ENCODE results near the gene CACNA2D1. TPM values are rescaled to one million over a fixed set of nuclear protein-coding genes. Genes with fewer than 3 reads are reported as not detected.

CACNA2D1 gene
- total RNA-seq, 2 donors from 2014 or later, result not detected

DNA sequence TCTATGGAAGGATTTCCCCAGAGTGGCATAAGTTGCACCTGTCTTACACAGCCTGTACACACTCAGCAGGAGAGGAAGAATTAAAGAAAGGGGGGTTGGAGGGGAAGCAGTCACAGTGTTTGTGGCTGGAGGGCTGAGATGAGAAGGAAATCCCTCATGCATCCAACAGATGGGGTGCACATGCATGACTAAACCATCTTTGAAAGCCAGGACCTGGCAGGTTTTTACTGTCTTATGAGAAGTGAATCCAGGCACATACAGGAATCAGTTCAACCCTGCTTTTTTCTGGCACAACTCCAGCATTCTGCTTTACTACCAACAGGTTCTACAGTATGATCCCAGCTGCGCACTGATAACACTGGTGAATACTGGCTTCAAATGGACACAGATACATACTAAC, 107.7 kb downstream of the CACNA2D1 start:
- H3K27ac Mint-ChIP-seq, result no peak overlapping the region
- no peak overlapping the region for H3K4me3 Mint-ChIP-seq
- H3K36me3 Mint-ChIP-seq (ENCODE audit: low read depth), result no peaks in the 10 kb centered on the region
- H3K9me3 ChIP-seq (ENCODE audit: control insufficient read depth, low read length, poor library complexity, severe bottlenecking), result no peaks in the 10 kb centered on the region
- ATAC-seq (no peak), DNase-seq (no peak)
- H3K4me1 Mint-ChIP-seq, result no peaks in the 10 kb centered on the region
- H3K27me3 Mint-ChIP-seq, result no peaks in the 10 kb centered on the region

DNA sequence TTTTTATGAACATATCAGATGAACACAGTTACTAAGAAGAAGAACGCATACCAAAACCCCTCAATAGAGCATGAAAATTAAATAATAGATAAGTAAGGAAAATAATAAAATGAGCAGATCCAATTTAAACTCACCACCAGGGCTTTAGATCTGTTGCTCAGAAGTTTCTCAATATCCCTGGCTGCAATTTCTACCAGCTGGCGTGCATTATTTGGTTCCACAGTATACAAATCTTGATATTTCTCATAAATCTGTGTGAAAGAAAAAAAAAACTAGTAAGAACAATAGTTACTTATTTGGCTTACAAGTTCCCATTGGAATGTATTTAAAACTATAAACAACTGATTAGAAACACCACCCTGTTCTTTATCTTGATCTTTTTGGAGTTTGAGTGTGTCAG, 108.6 kb downstream of the CACNA2D1 start:
- H3K27ac Mint-ChIP-seq, result no peak overlapping the region
- DNase-seq (no peak), ATAC-seq (no peak)
- H3K27me3 Mint-ChIP-seq, result no peaks in the 10 kb centered on the region
- no peaks in the 10 kb centered on the region for H3K36me3 Mint-ChIP-seq (ENCODE audit: low read depth)
- H3K4me1 Mint-ChIP-seq, result no peaks in the 10 kb centered on the region
- H3K9me3 ChIP-seq (ENCODE audit: control insufficient read depth, low read length, poor library complexity, severe bottlenecking), result no peaks in the 10 kb centered on the region
- H3K4me3 Mint-ChIP-seq, result no peak overlapping the region

GRCh38 chr7:82331234-82331633, 112.3 kb downstream of the CACNA2D1 start:
- H3K4me1 Mint-ChIP-seq, result no peaks in the 10 kb centered on the region

GRCh38 chr7:82330706-82331215, 112.8 kb downstream of the CACNA2D1 start:
- H3K9me3 ChIP-seq (ENCODE audit: control insufficient read depth, low read length, poor library complexity, severe bottlenecking), result no peaks in the 10 kb centered on the region
- no peaks in the 10 kb centered on the region for H3K27me3 Mint-ChIP-seq
- no peaks in the 10 kb centered on the region for H3K4me1 Mint-ChIP-seq
- no peak overlapping the region for H3K27ac Mint-ChIP-seq
- no peaks in the 10 kb centered on the region for H3K36me3 Mint-ChIP-seq (ENCODE audit: low read depth)
- no peak for DNase-seq
- ATAC-seq, result no peak
- no peak overlapping the region for H3K4me3 Mint-ChIP-seq

More at GRCh38 chr7:82331234-82331633, 112.3 kb downstream of the CACNA2D1 start:
- ATAC-seq (no peak), DNase-seq (no peak)
- H3K9me3 ChIP-seq (ENCODE audit: control insufficient read depth, low read length, poor library complexity, severe bottlenecking), result no peaks in the 10 kb centered on the region
- Mint-ChIP-seq H3K4me3 (no peak overlapping the region), H3K36me3 (ENCODE audit: low read depth) (no peaks in the 10 kb centered on the region), H3K27ac (no peak overlapping the region), H3K27me3 (no peaks in the 10 kb centered on the region)

DNA sequence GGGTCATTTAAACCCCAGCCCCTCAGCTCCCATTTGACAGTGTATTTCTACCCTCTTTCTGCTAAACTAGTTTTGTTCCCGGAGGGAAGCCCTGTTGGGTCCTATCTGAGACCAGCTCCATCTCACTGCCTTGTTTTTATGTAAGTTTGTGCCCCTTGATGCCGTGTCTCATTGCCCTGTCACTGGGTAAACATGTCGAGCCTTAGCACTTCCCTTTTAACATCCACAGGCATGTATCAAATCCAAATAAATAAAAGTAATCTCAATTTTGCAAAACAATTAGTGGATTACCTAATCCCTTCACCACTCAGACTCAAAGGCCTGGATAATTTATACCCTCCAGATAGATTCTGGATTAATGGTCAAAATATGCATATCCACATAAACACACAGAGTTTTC, 115.7 kb downstream of the CACNA2D1 start:
- H3K27me3 Mint-ChIP-seq, result no peaks in the 10 kb centered on the region
- ATAC-seq (no peak), DNase-seq (no peak)
- no peak overlapping the region for H3K27ac Mint-ChIP-seq
- H3K4me1 Mint-ChIP-seq, result no peaks in the 10 kb centered on the region
- no peak overlapping the region for H3K4me3 Mint-ChIP-seq
- H3K36me3 Mint-ChIP-seq (ENCODE audit: low read depth), result no peaks in the 10 kb centered on the region
- H3K9me3 ChIP-seq (ENCODE audit: control insufficient read depth, low read length, poor library complexity, severe bottlenecking), result no peaks in the 10 kb centered on the region

DNA sequence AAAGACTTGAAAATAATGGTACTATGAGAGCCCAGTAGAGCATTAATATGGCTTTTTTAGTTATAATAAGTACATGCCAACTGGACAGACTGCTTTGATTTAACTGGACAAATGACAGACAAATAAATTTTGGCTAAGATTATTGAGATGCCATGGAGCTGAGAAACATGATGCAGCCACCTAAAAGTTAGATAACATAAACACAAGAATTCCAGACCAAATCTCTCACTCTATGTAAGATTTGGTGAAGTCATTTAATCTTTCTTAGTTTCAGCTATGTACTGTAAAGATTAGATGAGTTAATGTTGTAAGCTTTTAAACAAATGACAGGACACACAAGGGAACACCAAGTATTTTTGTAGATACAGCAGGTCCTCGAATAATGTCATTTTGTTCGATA, 118.2 kb downstream of the CACNA2D1 start:
- DNase-seq (no peak), ATAC-seq (no peak)
- Mint-ChIP-seq H3K27me3 (no peaks in the 10 kb centered on the region), H3K36me3 (ENCODE audit: low read depth) (no peaks in the 10 kb centered on the region), H3K4me3 (no peak overlapping the region), H3K4me1 (no peaks in the 10 kb centered on the region), H3K27ac (no peak overlapping the region)
- no peaks in the 10 kb centered on the region for H3K9me3 ChIP-seq (ENCODE audit: control insufficient read depth, low read length, poor library complexity, severe bottlenecking)

- Mint-ChIP-seq H3K4me3 (no peak overlapping the region), H3K4me1 (no peaks in the 10 kb centered on the region), H3K36me3 (ENCODE audit: low read depth) (no peaks in the 10 kb centered on the region), H3K27me3 (no peaks in the 10 kb centered on the region), H3K27ac (no peak overlapping the region)
- ATAC-seq, result no peak
- no peaks in the 10 kb centered on the region for H3K9me3 ChIP-seq (ENCODE audit: control insufficient read depth, low read length, poor library complexity, severe bottlenecking)
- DNase-seq, result no peak
Measured at GRCh38 chr7:82323806-82324205, 119.8 kb downstream of the CACNA2D1 start.

DNA sequence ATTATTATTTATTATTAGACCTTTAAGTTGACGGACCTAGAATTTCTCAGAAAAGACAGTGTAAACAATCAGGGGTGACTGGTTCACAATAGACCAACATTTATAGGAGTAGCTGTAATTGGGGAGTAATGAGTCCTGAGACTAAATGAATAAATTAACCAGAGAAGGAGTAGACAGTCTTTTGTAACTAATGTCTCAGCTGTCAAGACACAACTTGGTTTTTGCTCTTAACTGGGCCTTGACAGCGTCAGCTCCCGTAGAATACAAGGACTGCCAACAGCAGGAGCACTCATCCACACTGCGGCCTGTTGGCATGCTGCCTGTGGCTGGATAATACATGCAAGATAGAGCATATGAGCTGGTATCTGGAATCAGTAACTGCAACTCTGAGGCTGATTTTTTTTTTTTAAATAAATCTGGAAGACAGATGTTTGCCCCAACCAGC, 123.9 kb downstream of the CACNA2D1 start:
- H3K9me3 ChIP-seq (ENCODE audit: control insufficient read depth, low read length, poor library complexity, severe bottlenecking), result no peaks in the 10 kb centered on the region
- Mint-ChIP-seq H3K27me3 (no peaks in the 10 kb centered on the region), H3K27ac (no peak overlapping the region), H3K4me3 (no peak overlapping the region), H3K4me1 (no peaks in the 10 kb centered on the region), H3K36me3 (ENCODE audit: low read depth) (peaks cover 2% of the 10 kb centered on the region)
- ATAC-seq (no peak), DNase-seq (no peak)

- DNase-seq (no peak), ATAC-seq (no peak)
- no peaks in the 10 kb centered on the region for H3K27me3 Mint-ChIP-seq
- no peaks in the 10 kb centered on the region for H3K9me3 ChIP-seq (ENCODE audit: control insufficient read depth, low read length, poor library complexity, severe bottlenecking)
- H3K36me3 Mint-ChIP-seq (ENCODE audit: low read depth), result peaks cover 2% of the 10 kb centered on the region
- no peaks in the 10 kb centered on the region for H3K4me1 Mint-ChIP-seq
- H3K27ac Mint-ChIP-seq, result no peak overlapping the region
- no peak overlapping the region for H3K4me3 Mint-ChIP-seq
Measured at GRCh38 chr7:82318786-82319185, 124.8 kb downstream of the CACNA2D1 start.

DNA sequence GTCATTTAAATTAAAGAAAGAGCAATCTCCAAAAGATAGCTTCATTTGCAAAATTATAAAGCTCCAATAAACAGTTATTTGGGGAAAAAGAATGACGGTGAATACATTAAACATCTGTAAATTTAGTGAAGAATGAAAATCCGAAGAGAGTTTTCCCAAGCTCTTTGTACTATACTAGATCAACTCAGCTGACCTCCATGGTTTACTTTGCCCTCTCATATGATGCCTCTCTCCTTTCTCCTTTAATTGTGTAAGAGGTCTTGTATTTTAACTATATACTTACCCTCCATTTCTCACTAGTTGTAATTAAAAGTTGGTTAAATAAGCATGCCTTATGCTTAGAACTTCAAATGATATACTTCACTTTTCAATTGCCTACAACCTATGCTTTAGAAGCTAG, 125.8 kb downstream of the CACNA2D1 start:
- no peak overlapping the region for H3K27ac Mint-ChIP-seq
- no peaks in the 10 kb centered on the region for H3K9me3 ChIP-seq (ENCODE audit: control insufficient read depth, low read length, poor library complexity, severe bottlenecking)
- H3K4me1 Mint-ChIP-seq, result no peaks in the 10 kb centered on the region
- ATAC-seq (no peak), DNase-seq (no peak)
- peaks cover 2% of the 10 kb centered on the region for H3K36me3 Mint-ChIP-seq (ENCODE audit: low read depth)
- no peak overlapping the region for H3K4me3 Mint-ChIP-seq
- H3K27me3 Mint-ChIP-seq, result no peaks in the 10 kb centered on the region

- Mint-ChIP-seq H3K4me1 (no peaks in the 10 kb centered on the region), H3K4me3 (no peak overlapping the region), H3K27me3 (no peaks in the 10 kb centered on the region), H3K36me3 (ENCODE audit: low read depth) (peaks cover 2% of the 10 kb centered on the region), H3K27ac (no peak overlapping the region)
- ATAC-seq (no peak), DNase-seq (no peak)
- H3K9me3 ChIP-seq (ENCODE audit: control insufficient read depth, low read length, poor library complexity, severe bottlenecking), result no peaks in the 10 kb centered on the region
Measured at GRCh38 chr7:82317257-82317721, 126.3 kb downstream of the CACNA2D1 start.

GRCh38 chr7:82313269-82313668, 130.3 kb downstream of the CACNA2D1 start:
- H3K27ac Mint-ChIP-seq, result no peak overlapping the region
- H3K4me1 Mint-ChIP-seq, result no peaks in the 10 kb centered on the region
- H3K36me3 Mint-ChIP-seq (ENCODE audit: low read depth), result no peaks in the 10 kb centered on the region
- DNase-seq (no peak), ATAC-seq (no peak)
- no peak overlapping the region for H3K4me3 Mint-ChIP-seq
- H3K27me3 Mint-ChIP-seq, result no peaks in the 10 kb centered on the region
- no peaks in the 10 kb centered on the region for H3K9me3 ChIP-seq (ENCODE audit: control insufficient read depth, low read length, poor library complexity, severe bottlenecking)

- no peaks in the 10 kb centered on the region for H3K27me3 Mint-ChIP-seq
- H3K4me1 Mint-ChIP-seq, result no peaks in the 10 kb centered on the region
- no peak overlapping the region for H3K4me3 Mint-ChIP-seq
- DNase-seq, result no peak
- no peak for ATAC-seq
- H3K27ac Mint-ChIP-seq, result no peak overlapping the region
- H3K36me3 Mint-ChIP-seq (ENCODE audit: low read depth), result no peaks in the 10 kb centered on the region
- no peaks in the 10 kb centered on the region for H3K9me3 ChIP-seq (ENCODE audit: control insufficient read depth, low read length, poor library complexity, severe bottlenecking)
Measured at GRCh38 chr7:82312646-82313045, 130.9 kb downstream of the CACNA2D1 start.

DNA sequence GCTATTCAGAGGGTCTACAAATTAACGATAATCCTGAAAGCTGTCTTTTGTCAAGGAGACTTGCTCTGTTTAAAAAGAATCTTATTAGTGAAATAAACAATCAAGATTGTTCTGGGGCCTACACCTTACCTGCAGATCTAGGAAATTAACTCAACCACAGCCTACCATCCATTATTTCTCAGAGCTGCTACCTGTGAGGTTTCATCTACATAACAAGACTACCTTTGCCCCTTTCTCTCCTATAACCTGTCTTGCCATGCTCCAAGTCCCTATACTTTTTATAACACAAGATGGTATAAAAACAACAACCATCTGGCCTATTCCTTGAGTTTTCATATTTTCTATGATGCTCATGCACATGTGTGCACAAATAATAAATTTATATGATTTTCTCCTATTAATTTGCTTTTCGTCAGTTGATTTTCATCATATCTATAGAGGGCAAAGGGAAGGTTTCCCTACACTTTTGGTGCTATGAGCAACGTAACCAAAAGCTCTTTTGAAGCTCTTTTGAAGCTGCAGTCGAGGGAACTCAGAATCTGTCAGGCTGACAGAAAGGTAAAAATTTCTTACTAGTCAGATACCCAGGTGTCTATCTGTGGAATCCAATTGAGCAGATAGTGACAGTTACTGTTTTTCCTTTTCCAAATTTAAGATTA, 138.1 kb downstream of the CACNA2D1 start:
- no peak for ATAC-seq
- no peaks in the 10 kb centered on the region for H3K4me1 Mint-ChIP-seq
- no peak for DNase-seq
- H3K27me3 Mint-ChIP-seq, result no peaks in the 10 kb centered on the region
- no peaks in the 10 kb centered on the region for H3K9me3 ChIP-seq (ENCODE audit: control insufficient read depth, low read length, poor library complexity, severe bottlenecking)
- no peak overlapping the region for H3K4me3 Mint-ChIP-seq
- H3K36me3 Mint-ChIP-seq (ENCODE audit: low read depth), result no peaks in the 10 kb centered on the region
- H3K27ac Mint-ChIP-seq, result no peak overlapping the region
